ENCODE results near the gene ISM1.

- no peak for TF ChIP-seq EP300 (IDR thresholded peaks at IDR 0.05)
- no peak for TF ChIP-seq CTCF (IDR thresholded peaks at IDR 0.05)
These were observed 80.5 kb downstream of the ISM1 start for GRCh38 chr20:13301596-13301995.

Measured in stomach (tissue), 4 donors.